Globus pallidus (tissue), 1 donor: ENCODE results near the gene TP53AIP1.
A peak's percentile ranks its signal among the peaks of the same experiment; 100 is the strongest.

ENCODE experiments used
- DNase-seq: peaks from one replicate; pipeline ENCODE4 v3.0.0-alpha.2; 2015; ENCODE audit warnings: low spot score

Gene TP53AIP1

GRCh38 chr11:128905345-128906184, 37.1 kb downstream of the TP53AIP1 start:
- no peak for DNase-seq

- no peak for DNase-seq
These were observed 37.9 kb downstream of the TP53AIP1 start for GRCh38 chr11:128904656-128905344.

GRCh38 chr11:128904303-128904655, 38.4 kb downstream of the TP53AIP1 start:
- DNase-seq: no peak

- peak; percentile 57 for DNase-seq
These were observed 39.2 kb downstream of the TP53AIP1 start for GRCh38 chr11:128903248-128904061.

- DNase-seq: no peak
These were observed 40.1 kb downstream of the TP53AIP1 start for GRCh38 chr11:128902515-128903066.

- no peak for DNase-seq
These were observed 40.8 kb downstream of the TP53AIP1 start for GRCh38 chr11:128901653-128902514.

- DNase-seq: no peak
These were observed 42.2 kb downstream of the TP53AIP1 start for GRCh38 chr11:128900468-128900867.

GRCh38 chr11:128898580-128899344, 43.9 kb downstream of the TP53AIP1 start:
- no peak for DNase-seq

GRCh38 chr11:128897826-128898225, 44.8 kb downstream of the TP53AIP1 start:
- no peak for DNase-seq

- no peak for DNase-seq
These were observed 46.3 kb downstream of the TP53AIP1 start for GRCh38 chr11:128896356-128896755.

- DNase-seq: no peak
These were observed 47.1 kb downstream of the TP53AIP1 start for GRCh38 chr11:128895526-128895925.

GRCh38 chr11:128894685-128895084, 48.0 kb downstream of the TP53AIP1 start:
- no peak for DNase-seq

- DNase-seq: no peak
These were observed 48.4 kb downstream of the TP53AIP1 start for GRCh38 chr11:128894286-128894681.

- DNase-seq: no peak
These were observed 48.9 kb downstream of the TP53AIP1 start for GRCh38 chr11:128893578-128894285.

GRCh38 chr11:128892866-128893565, 49.7 kb downstream of the TP53AIP1 start:
- no peak for DNase-seq

- no peak for DNase-seq
These were observed 50.7 kb downstream of the TP53AIP1 start for GRCh38 chr11:128891913-128892398.

- DNase-seq: no peak
These were observed 51.9 kb downstream of the TP53AIP1 start, which contains the start of gene KCNJ5 for GRCh38 chr11:128890543-128891368. Gene KCNJ5, plus strand, starts transcription at chr11:128891356. Its CDS starts 19,918 bp downstream, at chr11:128911274.

GRCh38 chr11:128890216-128890542, 52.5 kb downstream of the TP53AIP1 start:
- no peak for DNase-seq
